ENCODE data around the gene PCSK6.

The PCSK6 gene

GRCh38 chr15:101314336-101315125, 175.0 kb downstream of the PCSK6 start:
- no peak overlapping the region for H3K27ac ChIP-seq (replicated peaks)
- TF ChIP-seq POLR2AphosphoS5 (IDR thresholded peaks at IDR 0.05; ENCODE audit: low read depth) = no peak
- TF ChIP-seq, protein P1, sequence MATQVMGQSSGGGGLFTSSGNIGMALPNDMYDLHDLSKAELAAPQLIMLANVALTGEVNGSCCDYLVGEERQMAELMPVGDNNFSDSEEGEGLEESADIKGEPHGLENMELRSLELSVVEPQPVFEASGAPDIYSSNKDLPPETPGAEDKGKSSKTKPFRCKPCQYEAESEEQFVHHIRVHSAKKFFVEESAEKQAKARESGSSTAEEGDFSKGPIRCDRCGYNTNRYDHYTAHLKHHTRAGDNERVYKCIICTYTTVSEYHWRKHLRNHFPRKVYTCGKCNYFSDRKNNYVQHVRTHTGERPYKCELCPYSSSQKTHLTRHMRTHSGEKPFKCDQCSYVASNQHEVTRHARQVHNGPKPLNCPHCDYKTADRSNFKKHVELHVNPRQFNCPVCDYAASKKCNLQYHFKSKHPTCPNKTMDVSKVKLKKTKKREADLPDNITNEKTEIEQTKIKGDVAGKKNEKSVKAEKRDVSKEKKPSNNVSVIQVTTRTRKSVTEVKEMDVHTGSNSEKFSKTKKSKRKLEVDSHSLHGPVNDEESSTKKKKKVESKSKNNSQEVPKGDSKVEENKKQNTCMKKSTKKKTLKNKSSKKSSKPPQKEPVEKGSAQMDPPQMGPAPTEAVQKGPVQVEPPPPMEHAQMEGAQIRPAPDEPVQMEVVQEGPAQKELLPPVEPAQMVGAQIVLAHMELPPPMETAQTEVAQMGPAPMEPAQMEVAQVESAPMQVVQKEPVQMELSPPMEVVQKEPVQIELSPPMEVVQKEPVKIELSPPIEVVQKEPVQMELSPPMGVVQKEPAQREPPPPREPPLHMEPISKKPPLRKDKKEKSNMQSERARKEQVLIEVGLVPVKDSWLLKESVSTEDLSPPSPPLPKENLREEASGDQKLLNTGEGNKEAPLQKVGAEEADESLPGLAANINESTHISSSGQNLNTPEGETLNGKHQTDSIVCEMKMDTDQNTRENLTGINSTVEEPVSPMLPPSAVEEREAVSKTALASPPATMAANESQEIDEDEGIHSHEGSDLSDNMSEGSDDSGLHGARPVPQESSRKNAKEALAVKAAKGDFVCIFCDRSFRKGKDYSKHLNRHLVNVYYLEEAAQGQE (IDR thresholded peaks at IDR 0.05; ENCODE audit: insufficient replicate concordance, low read depth) = no peak
- no peak for TF ChIP-seq CTCF (IDR thresholded peaks at IDR 0.05; ENCODE audit: insufficient read depth, low read length)
- TF ChIP-seq SPI1 (IDR thresholded peaks at IDR 0.05; ENCODE audit: borderline replicate concordance, low read depth) = no peak
- TF ChIP-seq GABPA (IDR thresholded peaks at IDR 0.05; ENCODE audit: low read depth) = no peak
- no peak for DNase-seq (ENCODE audit: low read depth in 1 of 2, low spot score in 1 of 2)

DNA sequence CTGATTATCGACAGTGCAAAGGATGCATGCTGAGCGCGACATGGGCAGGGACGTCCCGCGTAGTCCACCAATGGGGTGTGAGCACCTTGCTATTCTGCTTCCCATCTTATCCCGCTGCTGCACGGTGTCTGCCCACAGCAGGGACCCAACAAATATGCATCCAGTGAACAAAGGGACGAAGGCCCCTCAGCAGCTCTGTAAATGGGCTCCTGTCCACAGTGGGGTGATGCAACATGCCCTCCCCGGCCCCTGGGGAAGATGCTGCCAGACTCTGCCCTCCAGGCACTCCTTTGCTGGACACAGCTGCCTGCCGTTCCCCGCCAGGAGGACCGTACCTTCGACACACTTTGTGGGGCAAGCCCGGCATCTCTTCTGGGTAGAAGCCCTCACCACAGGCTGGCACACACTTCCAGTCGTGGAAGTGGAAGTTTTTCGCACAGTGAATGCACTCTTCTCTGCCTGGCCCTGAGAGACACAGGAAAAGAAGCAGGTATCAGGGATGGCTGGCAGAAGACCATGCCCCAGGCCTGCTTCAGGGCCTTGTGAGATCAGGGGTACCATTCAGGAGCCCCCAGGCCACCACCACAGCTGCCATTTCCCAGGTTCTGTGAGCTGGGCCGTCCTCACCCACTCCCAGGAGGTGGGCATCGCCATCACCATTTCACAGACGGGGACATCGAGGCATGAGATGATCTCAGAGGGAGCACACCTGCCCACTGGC, 176.3 kb downstream of the PCSK6 start:
- Histone ChIP-seq H3K4me3 (replicated peaks; ENCODE audit: insufficient read depth, low read length) (no peak overlapping the region), H3K27ac (replicated peaks) (no peak overlapping the region), H3K27me3 (ENCODE audit: insufficient read depth, poor library complexity, severe bottlenecking) (no peaks in the 10 kb centered on the region)
- TF ChIP-seq CTCF (IDR thresholded peaks at IDR 0.05; ENCODE audit: insufficient read depth, low read length) (no peak), SPI1 (IDR thresholded peaks at IDR 0.05; ENCODE audit: borderline replicate concordance, low read depth) (no peak), POLR2AphosphoS5 (IDR thresholded peaks at IDR 0.05; ENCODE audit: low read depth) (no peak), GABPA (IDR thresholded peaks at IDR 0.05; ENCODE audit: low read depth) (no peak)
- TF ChIP-seq, protein P1 (IDR thresholded peaks at IDR 0.05; ENCODE audit: insufficient replicate concordance, low read depth) = no peak
- no peak for DNase-seq (ENCODE audit: low read depth in 1 of 2, low spot score in 1 of 2)

More at GRCh38 chr15:101314336-101315125, 175.0 kb downstream of the PCSK6 start:
- Histone ChIP-seq H3K27me3 (ENCODE audit: insufficient read depth, poor library complexity, severe bottlenecking) (no peaks in the 10 kb centered on the region), H3K4me3 (replicated peaks; ENCODE audit: insufficient read depth, low read length) (no peak overlapping the region)

DNA sequence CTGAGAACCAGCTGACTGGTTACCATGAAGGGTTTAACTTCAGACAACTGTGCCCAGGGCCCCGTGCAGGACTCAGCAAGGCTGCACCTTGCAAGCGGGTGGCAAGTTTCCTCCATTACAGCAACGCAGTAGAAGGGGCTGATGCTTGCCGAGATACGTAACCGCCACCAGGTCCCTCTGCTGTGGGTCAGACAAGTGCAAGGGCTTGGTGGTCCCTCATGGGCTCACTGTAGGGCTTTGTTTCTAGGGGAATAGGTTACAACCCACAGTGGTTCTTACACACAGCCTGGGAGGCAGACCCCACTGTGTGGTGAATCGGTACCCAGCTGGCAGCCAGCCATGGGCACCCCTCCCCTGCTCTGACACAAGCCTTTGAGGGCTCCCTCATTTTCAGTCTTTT, 179.0 kb downstream of the PCSK6 start:
- no peak for DNase-seq (ENCODE audit: low read depth in 1 of 2, low spot score in 1 of 2)
- Histone ChIP-seq H3K4me3 (replicated peaks; ENCODE audit: insufficient read depth, low read length) (no peak overlapping the region), H3K27me3 (ENCODE audit: insufficient read depth, poor library complexity, severe bottlenecking) (no peaks in the 10 kb centered on the region), H3K27ac (replicated peaks) (no peak overlapping the region)
- TF ChIP-seq, protein P1 (IDR thresholded peaks at IDR 0.05; ENCODE audit: insufficient replicate concordance, low read depth) = no peak
- TF ChIP-seq SPI1 (IDR thresholded peaks at IDR 0.05; ENCODE audit: borderline replicate concordance, low read depth) = no peak
- no peak for TF ChIP-seq GABPA (IDR thresholded peaks at IDR 0.05; ENCODE audit: low read depth)
- TF ChIP-seq POLR2AphosphoS5 (IDR thresholded peaks at IDR 0.05; ENCODE audit: low read depth) = no peak
- no peak for TF ChIP-seq CTCF (IDR thresholded peaks at IDR 0.05; ENCODE audit: insufficient read depth, low read length)

All from HL-60 (cell line).